Osteoblast (primary cell): Measurements from ENCODE around the gene RNASET2. TPM values are rescaled to one million over a fixed set of nuclear protein-coding genes. Genes with fewer than 3 reads are reported as not detected.

Source experiments
- DNase-seq: peaks from one replicate; pipeline ENCODE4 v3.0.0; 2011; ENCODE audit warnings: low spot score, mixed read lengths; ENCODE audit not compliant: insufficient read length; ENCODE audit errors: missing footprints
- H2AFZ ChIP-seq: 2 replicates; pipeline ENCODE4 v1.6.0; 2011; ENCODE audit warnings: mild to moderate bottlenecking, low read length
- H3K27ac ChIP-seq: 2 replicates; pipeline ENCODE4 v1.5.1; 2011; ENCODE audit warnings: mild to moderate bottlenecking, low read depth, low read length, moderate library complexity
- H3K27me3 ChIP-seq: 2 replicates; pipeline ENCODE4 v1.6.0; 2012; ENCODE audit warnings: mild to moderate bottlenecking, control low read depth, inconsistent platforms, low read length, moderate library complexity; ENCODE audit not compliant: insufficient read depth
- H3K36me3 ChIP-seq: 2 replicates; pipeline ENCODE4 v1.5.1; 2011; ENCODE audit warnings: mild to moderate bottlenecking, low read length, control low read depth, moderate library complexity; ENCODE audit not compliant: insufficient read depth
- H3K4me1 ChIP-seq: 2 replicates; pipeline ENCODE4 v1.5.1; 2011; ENCODE audit warnings: mild to moderate bottlenecking, low read length, control low read depth, moderate library complexity; ENCODE audit not compliant: insufficient read depth
- H3K4me2 ChIP-seq: 2 replicates; pipeline ENCODE4 v1.6.0; 2011; ENCODE audit warnings: mild to moderate bottlenecking, low read length; ENCODE audit not compliant: insufficient read depth
- H3K4me3 ChIP-seq: fragments of 200-600 bp; sonication (generic); 3 replicates; pipeline ENCODE4 v1.5.1; 2012; ENCODE audit warnings: mild to moderate bottlenecking, low read length, inconsistent platforms; ENCODE audit not compliant: insufficient read depth
- H3K79me2 ChIP-seq: 2 replicates; pipeline ENCODE4 v1.6.0; 2012; ENCODE audit warnings: mild to moderate bottlenecking, low read length, control low read depth, inconsistent platforms; ENCODE audit not compliant: insufficient read depth
- H3K9me3 ChIP-seq: 2 replicates; pipeline ENCODE4 v1.5.1; 2011; ENCODE audit warnings: low read depth, low read length, control low read depth
- H4K20me1 ChIP-seq: 2 replicates; pipeline ENCODE4 v1.6.0; 2012; ENCODE audit warnings: mild to moderate bottlenecking, low read length, control low read depth; ENCODE audit not compliant: insufficient read depth
- total RNA-seq: library from RNA; depleted of rRNA; stranded (reverse); fragments of >200 nt; gene quantifications from 2 replicates; pipeline ENCODE4 v1.2.3, GENCODE V29; 2012
- TF ChIP-seq, protein P1 (sequence below): IDR thresholded peaks from 2 replicates; pipeline ENCODE4 v1.5.1; 2011; ENCODE audit warnings: mild to moderate bottlenecking, low read depth, low read length, moderate library complexity; ENCODE audit errors: extremely low read depth

The RNASET2 gene
- total RNA-seq, 1 donor, result 47.8 TPM

DNA sequence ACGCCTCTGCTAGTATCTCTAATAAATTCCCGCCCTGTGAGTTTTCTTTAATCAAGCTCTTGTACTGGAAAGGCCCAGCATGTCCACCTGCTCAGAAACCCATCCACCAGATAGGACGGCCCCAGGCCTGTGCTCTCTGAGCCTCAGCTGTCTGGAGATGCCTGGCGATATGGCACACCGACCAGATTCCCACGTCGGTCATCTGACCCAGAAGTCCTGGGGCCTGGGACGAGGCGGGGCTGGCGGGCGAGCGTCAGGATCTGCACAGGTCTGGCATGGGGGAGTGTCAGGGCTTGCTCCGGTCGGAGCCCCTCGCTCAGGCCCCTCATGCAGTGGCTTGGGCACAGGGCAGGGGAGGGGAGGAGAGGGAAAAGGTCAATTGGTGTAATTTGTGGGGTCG, 10.2 kb downstream of the RNASET2 start:
- H3K4me3 ChIP-seq, result no peak overlapping the region
- no peaks in the 10 kb centered on the region for H4K20me1 ChIP-seq
- no peaks in the 10 kb centered on the region for H3K79me2 ChIP-seq
- TF ChIP-seq, protein P1, sequence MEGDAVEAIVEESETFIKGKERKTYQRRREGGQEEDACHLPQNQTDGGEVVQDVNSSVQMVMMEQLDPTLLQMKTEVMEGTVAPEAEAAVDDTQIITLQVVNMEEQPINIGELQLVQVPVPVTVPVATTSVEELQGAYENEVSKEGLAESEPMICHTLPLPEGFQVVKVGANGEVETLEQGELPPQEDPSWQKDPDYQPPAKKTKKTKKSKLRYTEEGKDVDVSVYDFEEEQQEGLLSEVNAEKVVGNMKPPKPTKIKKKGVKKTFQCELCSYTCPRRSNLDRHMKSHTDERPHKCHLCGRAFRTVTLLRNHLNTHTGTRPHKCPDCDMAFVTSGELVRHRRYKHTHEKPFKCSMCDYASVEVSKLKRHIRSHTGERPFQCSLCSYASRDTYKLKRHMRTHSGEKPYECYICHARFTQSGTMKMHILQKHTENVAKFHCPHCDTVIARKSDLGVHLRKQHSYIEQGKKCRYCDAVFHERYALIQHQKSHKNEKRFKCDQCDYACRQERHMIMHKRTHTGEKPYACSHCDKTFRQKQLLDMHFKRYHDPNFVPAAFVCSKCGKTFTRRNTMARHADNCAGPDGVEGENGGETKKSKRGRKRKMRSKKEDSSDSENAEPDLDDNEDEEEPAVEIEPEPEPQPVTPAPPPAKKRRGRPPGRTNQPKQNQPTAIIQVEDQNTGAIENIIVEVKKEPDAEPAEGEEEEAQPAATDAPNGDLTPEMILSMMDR, result no peak
- H3K9me3 ChIP-seq, result no peaks in the 10 kb centered on the region
- no peak overlapping the region for H2AFZ ChIP-seq
- no peaks in the 10 kb centered on the region for H3K36me3 ChIP-seq
- no peaks in the 10 kb centered on the region for H3K27me3 ChIP-seq
- no peak overlapping the region for H3K4me2 ChIP-seq
- DNase-seq, result no peak
- no peaks in the 10 kb centered on the region for H3K4me1 ChIP-seq
- no peak overlapping the region for H3K27ac ChIP-seq

DNA sequence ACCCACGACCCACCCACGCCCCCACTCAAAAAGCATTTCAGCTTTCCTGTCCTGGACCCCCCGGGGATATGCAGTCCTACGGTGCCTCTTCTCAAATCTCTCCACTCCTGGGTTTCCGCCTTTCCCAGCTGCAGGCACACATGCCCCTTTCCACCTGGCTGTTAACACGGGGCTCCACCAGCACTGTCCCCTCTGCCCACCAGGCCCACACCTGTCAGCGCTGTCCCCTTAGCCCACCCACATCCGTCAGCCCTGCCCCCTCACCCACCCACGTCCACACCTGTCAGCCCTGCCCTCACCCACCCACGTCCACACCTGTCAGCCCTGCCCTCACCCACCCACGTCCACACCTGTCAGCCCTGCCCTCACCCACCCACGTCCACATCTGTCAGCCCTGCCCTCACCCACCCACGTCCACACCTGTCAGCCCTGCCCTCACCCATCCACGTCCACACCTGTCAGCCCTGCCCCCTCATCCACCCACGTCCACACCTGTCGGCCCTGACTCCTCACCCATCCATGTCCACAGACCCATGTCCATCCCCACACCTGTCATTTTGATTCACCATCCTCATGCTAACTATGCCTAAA, 11.6 kb downstream of the RNASET2 start:
- H3K27me3 ChIP-seq, result no peaks in the 10 kb centered on the region
- no peak for DNase-seq
- H3K36me3 ChIP-seq, result no peaks in the 10 kb centered on the region
- H3K9me3 ChIP-seq, result no peaks in the 10 kb centered on the region
- H3K27ac ChIP-seq, result no peak overlapping the region
- TF ChIP-seq, protein P1, result no peak
- H3K4me1 ChIP-seq, result no peaks in the 10 kb centered on the region
- no peak overlapping the region for H2AFZ ChIP-seq
- no peaks in the 10 kb centered on the region for H4K20me1 ChIP-seq
- no peaks in the 10 kb centered on the region for H3K79me2 ChIP-seq
- H3K4me3 ChIP-seq, result no peak overlapping the region
- H3K4me2 ChIP-seq, result no peak overlapping the region

DNA sequence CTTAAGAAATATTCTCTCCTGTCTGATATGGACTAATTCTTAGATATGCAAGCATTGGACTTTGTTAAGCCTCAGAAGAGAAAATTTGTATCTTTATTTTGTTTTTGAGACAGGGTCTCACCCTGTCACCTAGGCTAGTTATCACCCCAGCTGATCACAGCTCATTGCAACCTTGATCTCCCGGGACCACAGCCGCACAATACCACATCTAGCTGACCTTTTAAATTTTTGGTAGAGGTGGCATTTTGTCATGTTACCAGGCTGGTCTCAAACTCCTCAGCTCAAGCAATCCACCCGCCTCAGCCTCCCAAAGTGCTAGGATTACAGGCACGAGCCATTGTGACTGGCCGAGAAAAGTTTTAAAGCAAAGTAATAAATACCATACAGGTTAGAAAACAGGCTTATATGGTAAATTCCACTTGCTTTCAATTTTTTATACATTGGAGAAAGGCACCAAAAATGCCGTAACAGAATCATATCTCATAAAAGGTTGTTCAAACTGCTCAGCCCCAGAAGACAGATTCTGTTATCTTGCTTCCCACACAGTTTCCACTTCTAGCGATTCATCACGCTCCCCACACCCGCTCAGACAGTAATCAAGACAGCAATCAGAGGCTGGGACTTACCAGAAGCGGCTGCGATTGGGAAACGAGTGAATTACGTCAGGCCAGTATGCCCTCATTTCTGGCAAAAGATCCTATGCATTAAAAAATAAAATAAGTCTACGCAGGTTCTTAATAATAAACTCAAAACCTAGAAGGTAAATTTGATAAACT, 13.8 kb downstream of the RNASET2 start:
- Histone ChIP-seq H3K4me3 (no peak overlapping the region), H3K4me2 (no peak overlapping the region), H3K36me3 (no peaks in the 10 kb centered on the region), H3K27me3 (no peaks in the 10 kb centered on the region), H3K9me3 (no peaks in the 10 kb centered on the region), H2AFZ (no peak overlapping the region), H4K20me1 (no peaks in the 10 kb centered on the region), H3K4me1 (no peaks in the 10 kb centered on the region), H3K79me2 (no peaks in the 10 kb centered on the region), H3K27ac (no peak overlapping the region)
- TF ChIP-seq, protein P1, result no peak
- no peak for DNase-seq

DNA sequence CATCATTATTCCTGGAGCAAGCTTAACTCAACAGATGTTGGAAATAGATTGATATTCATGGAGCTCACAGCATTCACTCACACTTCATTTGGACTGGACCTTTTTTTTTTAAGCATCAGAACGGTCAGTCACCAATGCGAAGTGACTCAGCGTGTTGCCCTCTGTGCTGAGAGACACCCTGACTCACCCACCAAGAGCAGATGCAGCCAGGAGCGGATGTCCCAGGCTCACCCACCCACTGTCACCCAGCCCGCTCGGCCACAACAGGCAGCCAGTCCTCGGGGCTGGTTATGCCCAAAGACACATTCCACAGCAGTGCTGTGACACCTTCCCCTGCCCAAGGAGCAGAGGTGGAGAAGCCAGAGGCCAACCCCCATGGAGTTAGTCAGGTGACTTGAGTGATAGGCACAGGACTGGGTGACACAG, 15.7 kb downstream of the RNASET2 start:
- Histone ChIP-seq H3K9me3 (no peaks in the 10 kb centered on the region), H3K79me2 (no peaks in the 10 kb centered on the region), H3K4me3 (no peak overlapping the region), H4K20me1 (no peaks in the 10 kb centered on the region), H3K27ac (no peak overlapping the region), H2AFZ (no peak overlapping the region), H3K36me3 (no peaks in the 10 kb centered on the region), H3K27me3 (no peaks in the 10 kb centered on the region), H3K4me1 (no peaks in the 10 kb centered on the region), H3K4me2 (no peak overlapping the region)
- TF ChIP-seq, protein P1, result no peak
- peak; percentile 95 for DNase-seq
